Measurements from ENCODE around the gene NTRK1. TPM values are rescaled to one million over a fixed set of nuclear protein-coding genes. Genes with fewer than 3 reads are reported as not detected.

NTRK1 gene
- total RNA-seq, 1 experiment from 2014 or later: not detected

DNA sequence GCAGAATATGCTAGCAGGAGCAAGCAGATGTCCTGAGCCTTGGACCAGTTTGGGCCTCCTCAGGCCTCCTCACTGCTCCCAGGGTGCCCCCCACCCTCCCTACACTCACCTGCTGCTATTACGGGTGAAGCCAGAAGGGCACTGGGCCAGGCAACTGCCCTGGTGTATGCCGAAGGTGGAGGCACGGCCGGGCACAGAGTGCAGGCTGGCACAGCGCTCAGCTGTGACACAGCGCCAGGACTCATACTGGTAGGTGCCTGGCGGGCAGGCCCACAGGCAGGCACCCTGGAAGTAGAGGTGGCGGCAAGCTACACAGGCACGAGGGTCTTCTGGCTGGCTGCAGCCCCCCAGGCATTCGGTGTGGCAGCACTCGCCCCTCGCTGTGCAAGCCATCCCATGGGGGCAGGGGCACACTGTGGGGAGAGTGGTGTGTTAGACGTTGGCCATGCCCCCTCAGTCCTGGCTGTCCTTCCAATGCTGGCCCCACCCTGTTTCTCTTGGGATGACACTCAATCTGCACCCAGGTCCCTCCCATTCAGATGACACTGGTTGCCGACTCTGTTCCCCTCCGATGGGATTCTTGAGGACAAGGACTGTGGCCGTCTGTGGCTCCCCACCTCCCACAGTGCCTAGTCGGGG lies 8.8 kb upstream of the NTRK1 start:
- H3K9me3 ChIP-seq (ENCODE audit: insufficient read depth, low read depth): no peaks in the 10 kb centered on the region
- intact Hi-C loops (cut with micrococcal nuclease; ENCODE audit: unreplicated experiment): no loop called here
- BruUV-seq (replicated peaks): no TSS peak
- no peaks in the 10 kb centered on the region for H3K79me2 ChIP-seq (ENCODE audit: low read depth)
- no peak overlapping the region for H2AFZ ChIP-seq
- H3F3A ChIP-seq (ENCODE audit: insufficient read depth, low read depth): no peaks in the 10 kb centered on the region
- ChIA-PET CTCF (no interaction called here), POLR2A (ENCODE audit: unreplicated experiment) (no interaction called here)
- no peaks in the 10 kb centered on the region for H3K9me2 ChIP-seq (ENCODE audit: insufficient read depth)
- H3K4me3 ChIP-seq: no peak overlapping the region
- TF ChIP-seq, protein P1, sequence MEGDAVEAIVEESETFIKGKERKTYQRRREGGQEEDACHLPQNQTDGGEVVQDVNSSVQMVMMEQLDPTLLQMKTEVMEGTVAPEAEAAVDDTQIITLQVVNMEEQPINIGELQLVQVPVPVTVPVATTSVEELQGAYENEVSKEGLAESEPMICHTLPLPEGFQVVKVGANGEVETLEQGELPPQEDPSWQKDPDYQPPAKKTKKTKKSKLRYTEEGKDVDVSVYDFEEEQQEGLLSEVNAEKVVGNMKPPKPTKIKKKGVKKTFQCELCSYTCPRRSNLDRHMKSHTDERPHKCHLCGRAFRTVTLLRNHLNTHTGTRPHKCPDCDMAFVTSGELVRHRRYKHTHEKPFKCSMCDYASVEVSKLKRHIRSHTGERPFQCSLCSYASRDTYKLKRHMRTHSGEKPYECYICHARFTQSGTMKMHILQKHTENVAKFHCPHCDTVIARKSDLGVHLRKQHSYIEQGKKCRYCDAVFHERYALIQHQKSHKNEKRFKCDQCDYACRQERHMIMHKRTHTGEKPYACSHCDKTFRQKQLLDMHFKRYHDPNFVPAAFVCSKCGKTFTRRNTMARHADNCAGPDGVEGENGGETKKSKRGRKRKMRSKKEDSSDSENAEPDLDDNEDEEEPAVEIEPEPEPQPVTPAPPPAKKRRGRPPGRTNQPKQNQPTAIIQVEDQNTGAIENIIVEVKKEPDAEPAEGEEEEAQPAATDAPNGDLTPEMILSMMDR (conservative IDR thresholded peaks at IDR 0.05): no peak
- no peak for TF ChIP-seq EZH2 (IDR thresholded peaks at IDR 0.05; ENCODE audit: low read depth)
- no peaks in the 10 kb centered on the region; the same call in 1 of the 2 replicates for H4K20me1 ChIP-seq (ENCODE audit: insufficient read depth)
- H3K4me2 ChIP-seq: no peak overlapping the region
- H3K27me3 ChIP-seq (ENCODE audit: insufficient read depth, low read depth): peaks cover 27% of the 10 kb centered on the region
- H3K36me3 ChIP-seq (ENCODE audit: low read depth): no peaks in the 10 kb centered on the region
- DNase-seq: no peak
- H3K27ac ChIP-seq: no peak overlapping the region
- no peaks in the 10 kb centered on the region for H3K4me1 ChIP-seq (replicated peaks; ENCODE audit: insufficient read depth)

DNA sequence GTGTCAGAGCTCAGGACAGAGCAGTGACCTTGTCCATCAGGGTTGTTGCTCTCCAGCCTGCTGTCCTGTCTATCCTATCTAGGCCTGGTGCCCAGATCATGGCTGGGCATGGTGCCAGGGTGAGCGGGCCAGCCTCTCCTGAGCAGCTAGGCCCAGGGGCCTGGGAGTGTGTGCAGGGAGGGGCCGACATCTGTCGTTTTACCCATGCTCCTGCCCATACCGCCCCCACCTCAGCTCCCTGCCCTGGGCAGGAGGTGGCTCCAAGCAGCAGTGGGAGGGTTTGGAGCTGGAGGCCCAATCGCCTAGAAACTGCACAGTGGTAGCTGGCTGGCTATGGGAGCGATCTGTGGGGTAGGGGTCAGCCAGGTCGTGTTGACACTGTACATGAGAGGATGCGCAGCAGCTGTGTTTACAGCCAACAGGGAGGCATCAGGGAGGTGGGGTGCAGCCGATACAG lies 8.2 kb upstream of the NTRK1 start:
- peak in 1 of 2 experiments; percentile 17 for DNase-seq
- ChIA-PET CTCF (no interaction called here), POLR2A (ENCODE audit: unreplicated experiment) (no interaction called here)
- H3K9me3 ChIP-seq (ENCODE audit: insufficient read depth, low read depth): no peaks in the 10 kb centered on the region
- H3K4me2 ChIP-seq: no peak overlapping the region
- no peak overlapping the region for H3K27ac ChIP-seq
- no TSS peak for BruUV-seq (replicated peaks)
- H4K20me1 ChIP-seq (ENCODE audit: insufficient read depth): no peaks in the 10 kb centered on the region; the same call in 1 of the 2 replicates
- no peaks in the 10 kb centered on the region for H3K4me1 ChIP-seq (replicated peaks; ENCODE audit: insufficient read depth)
- H3F3A ChIP-seq (ENCODE audit: insufficient read depth, low read depth): no peaks in the 10 kb centered on the region
- H2AFZ ChIP-seq: no peak overlapping the region
- H3K36me3 ChIP-seq (ENCODE audit: low read depth): no peaks in the 10 kb centered on the region
- no peak overlapping the region for H3K4me3 ChIP-seq
- H3K27me3 ChIP-seq (ENCODE audit: insufficient read depth, low read depth): peaks cover 28% of the 10 kb centered on the region
- intact Hi-C loops (cut with micrococcal nuclease; ENCODE audit: unreplicated experiment): no loop called here
- TF ChIP-seq, protein P1 (conservative IDR thresholded peaks at IDR 0.05): no peak
- no peak for TF ChIP-seq EZH2 (IDR thresholded peaks at IDR 0.05; ENCODE audit: low read depth)
- H3K9me2 ChIP-seq (ENCODE audit: insufficient read depth): no peaks in the 10 kb centered on the region
- no peaks in the 10 kb centered on the region for H3K79me2 ChIP-seq (ENCODE audit: low read depth)

DNA sequence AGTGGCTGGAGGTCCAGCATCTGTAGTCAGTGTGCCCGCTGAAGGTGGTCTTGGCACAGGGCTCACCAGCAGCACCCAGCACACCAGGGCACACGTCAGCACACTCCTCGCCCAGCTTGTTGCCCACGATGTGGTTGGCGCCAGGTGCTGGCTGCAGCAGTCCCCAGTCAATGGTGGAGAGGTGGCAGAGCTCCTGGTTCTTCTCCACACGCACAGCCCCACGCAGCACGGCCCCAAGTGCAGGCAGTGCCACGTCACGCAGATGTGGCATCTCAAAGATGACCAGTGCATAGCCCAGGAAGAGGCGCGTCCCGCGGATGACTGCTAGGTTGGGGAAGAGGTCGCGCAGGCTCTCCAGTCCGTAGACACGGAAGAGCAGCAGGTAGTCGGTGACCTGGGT lies 6.9 kb upstream of the NTRK1 start:
- CTCF ChIA-PET: no interaction called here

More for the DNA sequence above, 6.9 kb upstream of the NTRK1 start:
- no peaks in the 10 kb centered on the region for H3K9me3 ChIP-seq (ENCODE audit: insufficient read depth, low read depth)
- no peaks in the 10 kb centered on the region for H3K9me2 ChIP-seq (ENCODE audit: insufficient read depth)
- H3K4me3 ChIP-seq: no peak overlapping the region
- H3K4me2 ChIP-seq: no peak overlapping the region
- H3K27me3 ChIP-seq (ENCODE audit: insufficient read depth, low read depth): peaks cover 29% of the 10 kb centered on the region
- TF ChIP-seq, protein P1 (conservative IDR thresholded peaks at IDR 0.05): no peak
- TF ChIP-seq EZH2 (IDR thresholded peaks at IDR 0.05; ENCODE audit: low read depth): no peak
- H3F3A ChIP-seq (ENCODE audit: insufficient read depth, low read depth): no peaks in the 10 kb centered on the region
- H2AFZ ChIP-seq: no peak overlapping the region
- POLR2A ChIA-PET (ENCODE audit: unreplicated experiment): interaction anchor here (0.5 kb wide), 1 partner anchor 261 kb away, joined by 4 read pairs; no protein-coding TSS in a partner anchor
- no peaks in the 10 kb centered on the region; the same call in 1 of the 2 replicates for H4K20me1 ChIP-seq (ENCODE audit: insufficient read depth)
- H3K36me3 ChIP-seq (ENCODE audit: low read depth): no peaks in the 10 kb centered on the region
- no peaks in the 10 kb centered on the region for H3K79me2 ChIP-seq (ENCODE audit: low read depth)
- intact Hi-C loops (cut with micrococcal nuclease; ENCODE audit: unreplicated experiment): no loop called here
- no peak overlapping the region for H3K27ac ChIP-seq
- no peak for DNase-seq
- H3K4me1 ChIP-seq (replicated peaks; ENCODE audit: insufficient read depth): no peaks in the 10 kb centered on the region
- BruUV-seq (replicated peaks): no TSS peak

All from PC-9 (cell line).